Activated CD8-positive, alpha-beta memory T cell treated with anti-CD3 and anti-CD28 coated beads for 24 hours (primary cell): Measurements from ENCODE around the gene BTN3A1.
A peak's percentile ranks its signal among the peaks of the same experiment; 100 is the strongest.
"Not testable (repeated sequence)": the region's sequence is repeated elsewhere in the genome, so short reads cannot be mapped to it uniquely, and the experiment has no call there.

ENCODE experiments used
- DNase-seq: peaks from one replicate; pipeline ENCODE4 v3.0.0-alpha.2; 2020

Gene BTN3A1

DNA sequence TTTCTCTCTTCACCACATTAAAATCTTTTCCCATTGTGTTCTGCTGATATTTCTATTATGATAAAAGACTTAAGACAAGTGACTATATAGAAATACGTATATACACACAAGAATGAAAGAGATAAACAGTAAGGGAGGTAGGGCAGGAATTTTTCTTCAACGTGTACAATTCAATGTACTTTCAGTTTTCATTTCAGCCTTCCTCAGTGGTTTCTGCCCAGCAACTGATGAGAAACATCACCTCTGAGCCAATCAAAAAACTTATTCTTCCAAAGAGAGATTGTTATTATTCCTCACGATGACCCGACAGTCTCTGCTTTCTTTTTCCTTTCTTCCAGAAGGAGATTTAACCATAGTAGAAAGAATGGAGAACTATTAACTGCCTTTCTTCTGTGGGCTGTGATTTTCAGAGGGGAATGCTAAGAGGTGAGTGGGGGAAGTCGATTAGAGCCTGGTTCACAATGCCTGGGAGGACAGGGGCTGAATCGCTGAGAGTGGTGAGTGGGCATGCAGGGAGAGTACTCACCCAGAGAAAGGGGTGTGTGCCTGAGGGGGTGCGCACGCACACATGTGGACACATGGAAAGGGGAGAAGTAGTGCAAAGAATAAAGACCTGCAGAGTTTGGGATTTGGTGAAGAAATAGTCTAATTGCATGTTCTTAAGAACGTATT lies at the start of gene BTN3A1:
TSS of gene BTN3A1 (plus strand) at position 289 of the 672 bp plus-strand sequence. CDS start 3,289 bp downstream, outside the sequence.
- peak; percentile 86 for DNase-seq

DNA sequence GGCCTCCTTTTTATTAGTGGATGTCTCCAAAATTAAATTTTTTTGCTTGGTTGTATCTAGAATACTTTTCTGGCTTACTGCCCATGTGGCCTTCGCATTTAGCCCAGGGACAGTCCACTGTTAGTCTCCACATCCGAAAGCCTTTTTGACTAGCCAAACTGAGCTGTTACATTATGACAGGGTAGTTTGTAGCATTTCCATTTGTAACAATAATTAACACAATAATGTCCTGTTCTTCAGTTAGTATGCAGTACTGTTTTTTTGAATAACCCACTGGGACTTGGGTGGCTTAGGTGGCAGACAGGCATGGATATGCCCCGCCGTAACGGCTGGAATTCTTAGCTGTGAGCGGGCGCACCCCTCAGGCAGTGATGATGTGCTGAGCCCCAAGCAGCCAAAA lies 49.8 kb upstream of the BTN3A1 start:
- no peak for DNase-seq

DNA sequence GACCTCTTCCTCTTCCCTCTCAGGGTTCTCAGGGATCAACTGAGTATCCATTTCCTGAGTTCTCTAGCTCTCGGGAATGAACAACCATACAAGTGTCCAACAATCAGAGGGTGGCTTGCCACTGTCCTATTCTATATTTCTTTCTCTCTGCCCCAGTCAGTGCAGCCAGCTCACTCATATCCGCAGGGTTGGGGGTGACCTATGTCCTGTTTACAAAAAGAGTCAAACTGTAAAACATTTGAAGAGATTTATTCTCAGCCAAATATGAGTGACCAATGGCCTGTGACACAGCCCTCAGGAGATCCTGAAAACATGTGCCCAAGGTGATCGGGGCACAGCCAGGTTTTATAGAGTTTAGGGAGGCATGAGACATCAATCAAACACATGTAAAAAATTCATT lies 47.9 kb upstream of the BTN3A1 start:
- DNase-seq, result no peak

DNA sequence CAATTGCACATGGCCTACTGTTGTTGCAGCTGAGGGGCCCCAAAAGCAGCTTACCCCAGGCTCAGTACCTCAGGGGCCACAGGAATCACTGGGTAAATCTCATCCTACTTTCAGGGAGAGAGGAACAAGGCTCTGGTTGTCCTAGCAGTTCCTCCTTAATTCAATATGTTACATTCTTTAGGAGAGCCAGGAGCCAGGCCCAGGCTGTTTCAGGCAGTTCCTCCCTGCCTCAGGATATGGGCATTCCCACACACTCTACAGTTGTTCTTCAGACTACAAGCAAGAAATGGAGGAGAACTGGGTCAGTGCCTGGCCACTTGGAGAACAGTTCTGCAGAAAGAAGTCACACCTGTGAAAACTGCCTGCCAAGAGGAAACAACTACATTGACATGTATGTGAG lies 46.7 kb upstream of the BTN3A1 start:
- no peak for DNase-seq

DNA sequence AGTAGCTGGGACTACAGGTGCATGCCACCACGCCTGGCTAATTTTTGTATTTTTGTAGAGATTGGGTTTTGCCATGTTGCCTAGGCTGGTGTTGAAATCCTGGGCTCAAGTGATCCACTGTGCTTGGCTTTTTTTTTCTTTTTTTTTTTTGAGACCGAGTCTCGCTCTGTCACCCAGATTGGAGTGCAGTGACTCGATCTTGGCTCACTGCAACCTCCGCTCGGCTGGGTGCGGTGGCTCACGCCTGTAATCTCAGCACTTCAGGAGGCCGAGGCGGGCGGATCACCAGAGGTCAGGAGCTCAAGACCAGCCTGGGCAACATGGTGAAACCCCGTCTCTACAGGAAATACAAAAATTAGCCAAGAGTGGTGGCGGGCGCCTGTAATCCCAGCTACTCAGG lies 44.5 kb upstream of the BTN3A1 start:
- DNase-seq, result not testable (repeated sequence)

DNA sequence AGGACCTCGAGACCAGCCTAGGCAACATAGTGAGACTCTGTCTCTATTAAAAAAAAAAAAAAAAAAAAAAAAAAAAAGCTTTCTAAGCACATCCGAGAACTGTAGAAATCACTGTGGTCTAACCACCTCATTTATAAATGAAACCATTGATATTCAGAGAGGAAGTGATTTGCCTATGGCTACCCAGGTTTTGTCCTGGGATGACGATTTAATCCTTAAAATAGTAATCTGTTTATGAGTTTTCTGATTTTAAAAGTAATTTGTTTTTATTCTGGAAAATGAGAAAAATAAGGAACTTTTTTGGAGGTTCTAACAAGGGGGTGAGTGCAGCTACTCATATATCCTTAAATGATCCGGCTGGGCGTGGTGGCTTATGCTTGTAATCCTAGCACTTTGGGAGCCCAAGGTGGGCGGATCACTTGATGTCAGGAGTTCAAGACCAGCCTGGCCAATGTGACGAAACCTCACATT lies 43.5 kb upstream of the BTN3A1 start:
- DNase-seq, result no peak

DNA sequence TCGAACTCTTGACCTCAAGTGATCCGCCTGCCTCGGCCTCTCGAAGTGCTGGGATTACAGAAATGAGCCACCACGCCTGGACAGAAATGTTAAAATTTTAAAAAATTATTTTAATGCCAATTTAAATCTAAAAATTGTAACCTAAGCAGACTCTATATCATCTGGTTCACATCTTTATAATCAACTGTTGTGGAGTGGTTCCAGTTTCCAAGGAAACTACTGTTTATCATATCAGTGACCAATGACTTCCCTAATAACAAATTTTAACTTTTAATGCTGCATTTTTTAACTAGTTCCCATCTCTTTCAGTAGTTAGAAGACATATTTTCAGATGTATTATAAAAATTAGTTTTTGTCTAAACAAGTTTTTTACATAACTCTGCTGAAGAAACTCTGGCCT lies 42.3 kb upstream of the BTN3A1 start:
- no peak for DNase-seq

DNA sequence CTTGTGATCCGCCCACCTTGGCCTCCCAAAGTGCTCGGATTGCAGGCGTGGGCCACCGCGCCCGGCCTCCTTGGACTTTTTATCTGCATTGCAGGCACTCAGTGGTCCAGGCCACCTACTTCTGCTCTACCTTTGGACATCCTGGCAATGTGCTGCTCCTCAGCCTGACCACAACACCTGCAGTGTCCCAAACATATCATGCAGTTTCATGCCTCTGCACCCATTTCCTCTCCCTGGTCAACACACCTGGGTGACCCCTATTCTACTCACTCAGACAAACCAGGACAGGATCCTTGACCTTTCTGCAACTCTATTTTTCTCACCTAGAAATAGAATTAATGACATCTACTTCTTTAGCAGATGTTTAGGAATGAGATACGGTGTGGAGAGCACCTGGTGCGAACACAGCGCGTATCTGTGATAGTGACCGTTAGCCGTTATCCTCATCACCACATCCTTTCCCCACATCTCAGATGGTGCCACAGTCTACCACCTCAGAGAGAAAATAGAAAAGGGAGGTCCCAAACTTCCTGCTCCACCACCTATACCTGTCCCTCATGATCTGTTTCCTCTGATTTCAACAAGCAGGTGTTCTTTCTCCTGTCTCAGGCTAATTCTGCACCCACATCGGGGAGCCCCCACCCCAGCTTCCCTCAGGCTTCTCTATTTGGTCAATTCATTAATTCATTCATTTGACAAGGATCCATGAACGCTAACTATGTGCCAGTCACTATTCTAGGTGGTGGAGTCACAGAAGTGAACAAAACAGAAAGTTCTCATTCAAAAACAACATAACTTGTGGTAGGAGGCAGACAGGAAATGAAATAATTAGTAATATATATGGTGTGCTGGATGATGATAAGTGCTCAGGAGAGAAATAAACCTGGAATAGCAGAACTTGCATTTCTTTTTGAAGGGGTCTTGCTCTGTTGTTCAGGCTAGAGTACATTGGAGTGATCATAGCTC lies 41.3 kb upstream of the BTN3A1 start:
- peak; percentile 67 for DNase-seq

DNA sequence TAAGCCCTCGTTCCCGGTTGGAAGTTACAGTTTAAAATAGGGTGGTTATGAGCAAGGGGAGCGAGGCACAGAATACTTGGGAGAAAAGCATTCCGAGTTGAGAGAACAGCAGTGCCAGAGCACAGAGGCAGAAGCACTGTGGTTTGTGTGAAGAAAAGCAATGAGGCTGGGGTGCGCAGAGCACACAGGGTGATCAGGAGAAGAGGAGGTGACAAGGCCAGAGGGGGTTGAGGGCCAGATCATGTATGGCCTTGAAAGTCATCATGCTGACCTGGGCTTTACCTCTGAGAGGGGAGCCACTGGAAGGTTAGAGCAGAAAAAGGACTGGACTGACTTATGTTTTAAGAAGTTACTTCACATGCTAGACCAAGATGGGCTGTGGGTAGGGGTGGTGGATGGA lies 40.5 kb upstream of the BTN3A1 start:
- DNase-seq, result no peak

DNA sequence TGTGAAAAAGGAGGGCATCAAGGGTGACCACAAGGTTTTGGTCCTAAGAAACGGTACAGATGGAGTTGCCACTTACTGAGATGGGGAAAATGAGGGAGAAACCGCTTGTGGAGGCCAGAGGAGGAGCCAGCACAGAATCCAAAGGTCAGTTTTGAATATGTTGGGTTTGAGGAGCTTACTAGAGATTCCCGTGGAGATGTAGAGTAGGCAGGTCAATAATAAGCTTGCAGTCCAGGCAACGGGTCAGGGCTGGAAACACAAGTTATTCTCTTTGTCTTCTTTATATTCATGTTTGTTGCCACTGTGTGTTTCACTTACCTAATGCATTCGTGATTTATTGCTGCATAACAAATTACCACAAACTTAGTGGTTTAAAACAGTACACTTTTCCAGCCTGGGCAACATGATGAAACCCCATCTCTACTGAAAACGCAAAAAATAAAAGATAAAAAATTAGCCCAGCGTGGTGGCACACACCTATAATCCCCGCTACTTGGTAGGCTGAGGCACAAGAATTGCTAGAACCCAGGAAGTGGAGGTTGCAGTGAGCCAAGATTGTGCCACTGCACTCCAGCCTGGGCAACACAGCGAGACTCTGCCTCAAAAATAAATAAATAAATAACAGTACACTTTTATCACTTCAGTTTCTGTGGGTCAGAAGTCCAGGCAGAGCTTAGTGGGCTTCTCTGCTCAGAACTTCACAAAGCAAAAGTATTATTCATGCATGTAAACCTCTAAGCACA lies 39.8 kb upstream of the BTN3A1 start:
- no peak for DNase-seq

DNA sequence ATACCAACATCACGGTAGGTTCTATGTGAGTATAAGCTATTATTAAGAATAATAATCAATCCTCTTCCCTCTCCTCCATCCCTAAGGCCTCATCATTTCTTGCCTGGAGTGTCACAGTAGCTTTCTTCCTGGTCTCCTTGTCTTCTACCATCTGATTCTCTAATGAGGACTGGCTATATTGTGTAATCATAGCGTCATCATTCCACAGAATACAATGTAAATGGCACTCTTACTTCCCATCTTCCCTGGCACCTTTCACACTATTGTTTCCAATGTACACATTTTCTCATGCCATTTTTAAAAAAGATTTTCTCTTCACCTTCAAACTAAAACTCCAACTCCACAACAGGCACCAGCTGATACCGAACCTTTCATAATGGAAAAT lies 39.2 kb upstream of the BTN3A1 start:
- DNase-seq, result no peak

DNA sequence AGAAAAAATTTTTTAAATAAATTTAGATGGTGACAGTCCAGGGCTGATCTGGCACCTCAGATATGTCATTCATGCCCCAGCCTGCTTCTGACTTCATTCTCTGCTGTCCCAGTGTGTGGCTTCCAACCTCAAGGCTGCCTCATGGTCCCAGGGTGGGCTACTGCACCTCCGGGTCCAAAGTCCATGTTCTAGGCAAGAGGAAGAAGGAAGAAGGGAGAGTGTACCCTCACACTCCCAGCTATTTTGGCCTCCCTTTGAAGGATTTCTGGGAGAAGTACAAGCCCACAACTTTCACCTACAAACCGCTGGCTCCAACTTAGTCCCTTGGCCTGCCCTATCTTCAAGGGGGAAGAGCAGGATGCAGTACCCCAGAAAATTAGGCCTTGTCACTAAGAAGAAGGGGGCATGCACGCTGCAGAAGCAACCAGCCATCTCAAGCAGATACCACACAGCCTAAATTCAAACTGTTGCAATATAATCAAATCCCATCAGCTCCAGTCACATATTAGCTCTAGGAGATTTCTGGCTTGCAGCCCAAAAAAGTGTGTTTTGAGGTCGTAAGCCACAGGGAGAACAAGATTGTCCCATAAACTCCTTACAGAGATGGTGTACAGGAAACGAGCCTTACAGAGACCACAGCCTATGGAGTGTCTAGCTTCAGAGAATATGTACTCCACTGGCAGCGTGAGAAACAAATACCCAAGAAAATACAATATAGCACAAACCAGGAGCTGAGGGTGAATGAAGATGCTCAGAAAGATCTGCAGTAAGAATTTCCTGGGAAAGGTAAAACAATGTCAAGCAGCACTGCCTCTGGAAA lies 38.0 kb upstream of the BTN3A1 start:
- peak; percentile 65 for DNase-seq

DNA sequence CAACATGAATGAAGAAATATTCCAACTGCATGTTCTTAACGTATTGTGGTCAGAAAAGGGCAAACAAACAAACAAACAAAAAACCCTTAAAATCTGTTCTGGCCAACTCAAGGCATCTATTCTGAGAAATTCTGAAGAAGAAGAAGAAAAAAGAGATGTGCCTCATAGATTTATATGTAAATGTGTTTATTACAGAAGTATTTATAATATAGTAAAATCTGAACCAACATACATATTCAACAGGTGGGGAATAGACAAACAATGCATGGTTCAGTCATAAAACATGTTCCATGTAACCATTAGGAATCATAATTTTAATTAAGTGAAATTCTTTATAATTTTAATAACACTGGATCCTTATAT lies 36.5 kb upstream of the BTN3A1 start:
- DNase-seq, result no peak

DNA sequence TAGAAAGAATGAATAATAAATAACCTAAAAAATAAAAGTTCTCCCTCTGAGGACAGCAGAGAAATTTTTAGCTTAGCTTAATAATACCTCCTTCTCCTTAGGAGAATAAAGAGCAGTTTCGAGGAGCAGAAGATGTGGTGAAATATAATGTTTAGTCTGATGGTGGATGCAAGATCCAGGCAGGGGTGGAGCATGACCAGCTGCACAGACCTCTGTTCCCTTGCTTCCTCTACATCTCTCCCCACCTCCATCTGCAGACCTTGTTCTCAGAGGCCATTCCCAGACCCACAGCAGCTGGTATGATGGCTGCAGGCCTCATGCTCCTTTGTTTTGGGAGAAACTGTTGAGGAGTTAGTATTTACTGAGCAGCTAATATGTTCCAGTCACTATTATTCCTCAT lies 35.6 kb upstream of the BTN3A1 start:
- DNase-seq, result no peak

DNA sequence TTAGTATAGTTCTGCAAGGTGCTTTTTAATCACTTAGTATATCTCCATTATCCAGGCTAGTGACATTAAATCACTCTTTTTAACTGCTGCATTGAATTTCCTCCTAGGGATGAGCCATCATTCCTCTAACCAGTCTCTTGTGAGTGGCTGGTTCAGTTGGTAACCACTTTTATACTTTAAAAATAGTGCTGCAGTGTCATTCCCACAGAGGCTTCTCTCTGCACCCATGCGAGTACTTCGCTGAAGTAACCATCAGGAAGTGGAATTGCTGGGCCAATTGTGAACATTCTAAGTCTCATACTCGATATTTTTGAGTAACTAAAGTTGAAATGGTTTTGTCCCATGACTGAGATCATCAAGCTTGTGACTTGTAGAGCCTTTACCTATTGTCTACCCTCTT lies 35.0 kb upstream of the BTN3A1 start:
- DNase-seq, result no peak

DNA sequence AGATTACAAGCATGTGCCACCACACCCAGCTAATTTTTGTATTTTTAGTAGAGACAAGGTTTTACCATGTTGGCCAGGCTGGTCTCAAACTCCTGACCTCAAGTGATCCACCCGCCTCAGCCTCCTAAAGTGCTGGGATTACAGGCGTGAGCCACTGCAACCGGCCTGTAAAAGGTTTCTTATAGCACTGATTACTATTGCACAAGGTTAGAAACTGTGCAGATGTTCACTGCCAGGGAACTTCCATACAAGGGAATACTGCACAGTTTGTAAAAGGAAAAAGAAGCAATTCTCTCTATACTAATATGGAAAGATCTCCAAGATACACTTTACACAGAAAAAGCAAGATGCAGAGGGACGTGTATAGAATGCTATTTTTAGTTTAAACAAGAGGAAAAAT lies 30.3 kb upstream of the BTN3A1 start:
- not testable (repeated sequence) for DNase-seq

DNA sequence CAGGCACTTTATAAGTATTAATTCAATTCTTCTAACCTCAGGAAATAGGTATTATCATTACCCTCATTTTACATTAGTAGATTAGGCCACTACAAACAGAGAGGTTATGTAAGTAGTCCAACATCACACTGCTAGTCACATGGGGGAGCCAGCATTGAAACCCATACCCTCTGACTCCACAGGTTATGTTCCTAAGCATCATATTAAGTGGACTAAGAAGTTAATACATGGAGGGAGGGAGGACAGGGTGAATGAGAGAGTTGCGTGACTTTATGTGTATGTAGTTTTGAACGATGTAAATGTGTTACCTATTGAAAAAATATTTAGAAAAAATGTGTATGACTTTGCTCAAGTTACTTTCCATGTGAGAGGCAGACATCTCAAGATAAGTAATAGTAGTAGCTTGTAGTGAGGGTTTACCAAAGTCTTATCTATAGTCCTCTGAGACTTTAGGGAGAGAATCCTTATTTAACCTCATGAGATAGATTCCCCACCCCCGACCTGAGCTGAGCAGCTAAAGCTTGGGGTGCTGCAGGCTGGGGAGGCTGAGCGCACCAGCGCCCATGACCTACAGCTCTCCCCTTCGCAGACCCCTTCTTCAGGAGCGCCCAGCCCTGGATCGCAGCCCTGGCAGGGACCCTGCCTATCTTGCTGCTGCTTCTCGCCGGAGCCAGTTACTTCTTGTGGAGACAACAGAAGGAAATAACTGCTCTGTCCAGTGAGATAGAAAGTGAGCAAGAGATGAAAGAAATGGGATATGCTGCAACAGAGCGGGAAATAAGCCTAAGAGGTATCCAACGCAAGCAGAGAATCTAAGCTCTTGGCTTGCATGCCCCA lies 29.5 kb upstream of the BTN3A1 start:
- no peak for DNase-seq

DNA sequence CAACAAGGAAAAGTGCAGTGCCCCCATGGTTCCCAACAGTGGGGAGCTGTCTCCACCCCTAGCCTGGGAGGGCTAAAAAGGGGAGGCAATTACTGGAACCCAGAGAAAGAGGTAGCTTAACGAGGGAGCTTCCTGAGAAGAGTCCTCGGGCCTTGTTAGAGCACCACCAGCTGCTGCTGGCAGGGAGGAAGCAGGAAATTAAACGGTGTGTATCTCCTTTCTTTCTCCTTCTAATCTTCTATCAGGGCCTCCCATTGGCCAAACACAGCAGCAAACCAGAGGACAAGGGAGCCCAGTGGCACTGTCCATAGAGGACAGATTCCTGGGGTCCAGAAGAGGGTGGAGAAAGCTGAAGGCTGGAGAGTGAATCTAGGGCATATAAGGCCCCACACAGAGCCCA lies 26.8 kb upstream of the BTN3A1 start:
- DNase-seq, result no peak

DNA sequence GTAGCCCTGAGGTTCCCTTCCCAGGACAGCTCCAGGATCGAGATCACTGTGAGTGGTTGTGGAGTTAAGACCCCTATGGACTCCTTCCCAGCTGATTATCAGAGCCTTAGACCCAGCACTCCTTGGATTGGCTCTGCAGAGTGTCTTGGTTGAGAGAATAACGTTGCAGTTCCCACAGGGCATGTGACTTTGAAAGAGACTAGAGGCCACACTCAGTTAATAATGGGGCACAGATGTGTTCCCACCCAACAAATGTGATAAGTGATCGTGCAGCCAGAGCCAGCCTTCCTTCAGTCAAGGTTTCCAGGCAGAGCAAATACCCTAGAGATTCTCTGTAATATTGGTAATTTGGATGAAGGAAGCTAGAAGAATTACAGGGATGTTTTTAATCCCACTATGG lies 24.4 kb upstream of the BTN3A1 start:
- no peak for DNase-seq

DNA sequence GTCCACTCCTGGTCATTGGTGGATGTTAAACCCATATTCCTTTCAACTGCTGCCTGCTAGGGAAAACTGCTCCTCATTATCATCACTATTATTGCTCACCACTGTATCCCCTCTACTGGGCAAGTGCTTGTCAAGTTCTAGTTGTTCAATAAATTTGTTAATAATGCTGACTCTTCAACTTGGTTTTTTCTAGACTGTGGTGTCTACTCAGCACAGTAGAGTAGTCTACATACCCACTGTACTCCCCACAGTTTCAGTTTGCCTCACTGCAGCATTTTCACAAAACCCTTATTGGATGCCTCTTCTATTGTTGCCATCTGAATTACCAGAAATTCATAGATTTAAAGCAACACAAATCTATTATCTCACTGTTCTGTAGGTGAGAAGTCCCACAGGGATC lies 23.9 kb upstream of the BTN3A1 start:
- DNase-seq, result not testable (repeated sequence)

DNA sequence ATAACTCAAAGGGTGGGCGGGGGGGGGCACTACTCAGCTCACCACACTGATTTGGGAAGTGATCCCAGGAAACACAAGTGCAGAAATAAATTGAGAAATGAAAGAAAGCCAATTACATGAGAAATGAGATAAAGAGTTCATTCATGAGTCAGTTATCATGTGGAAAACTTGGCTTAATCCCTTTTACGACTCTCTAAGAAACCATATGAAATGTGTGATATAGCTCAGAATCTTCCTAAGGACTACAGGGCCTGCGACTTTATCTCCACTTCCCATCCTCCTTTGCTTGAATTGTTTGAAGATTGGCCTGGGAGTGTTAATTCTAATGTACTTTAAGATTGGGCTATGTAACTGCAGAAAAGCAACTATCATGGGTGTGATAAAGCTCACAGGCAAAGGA lies 22.8 kb upstream of the BTN3A1 start:
- no peak for DNase-seq

DNA sequence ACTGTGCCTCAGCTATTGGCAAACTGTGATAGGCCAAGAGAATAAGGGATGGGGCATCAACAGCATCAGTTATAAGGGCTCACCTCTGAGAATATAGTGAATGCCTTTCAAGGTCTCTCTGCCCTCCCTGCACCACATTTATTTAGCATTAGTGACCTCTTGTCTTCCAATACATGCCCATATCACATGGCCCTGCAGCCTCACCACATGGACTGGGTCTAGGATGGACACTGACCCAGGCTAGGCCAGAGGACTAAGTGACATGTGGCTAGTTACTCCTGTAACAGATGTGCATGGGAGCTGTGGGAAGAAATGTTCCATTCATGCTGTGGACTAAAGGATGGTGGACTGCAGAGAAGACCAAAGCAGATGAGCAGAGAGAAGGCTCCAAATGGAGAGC lies 22.3 kb upstream of the BTN3A1 start:
- no peak for DNase-seq
